ENCODE data around the gene RNF144A.

The RNF144A gene

DNA sequence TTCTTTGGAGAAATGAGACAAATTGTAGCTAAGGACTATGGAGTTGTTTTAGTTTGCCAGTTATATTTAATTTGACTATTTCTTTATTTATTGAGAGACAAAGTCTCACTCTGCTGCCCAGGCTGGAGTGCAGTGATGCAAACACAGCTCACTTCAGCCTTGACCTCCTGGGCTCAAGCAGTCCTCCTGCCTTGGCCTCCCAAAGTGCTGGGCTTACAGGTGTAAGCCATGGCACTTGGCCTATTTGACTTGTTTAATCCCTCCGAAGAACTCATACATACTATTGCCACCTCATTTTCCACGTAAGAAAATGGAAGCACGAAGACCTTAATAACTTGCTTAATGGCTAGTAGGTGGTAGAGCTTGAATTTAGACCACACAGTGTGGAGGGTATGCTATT is 988 bp upstream of the RNF144A start:
- Mint-ChIP-seq H3K4me3 (peak overlapping the region; percentile 55), H3K9me3 (no peaks in the 10 kb centered on the region), H3K36me3 (ENCODE audit: low read depth) (peaks cover 23% of the 10 kb centered on the region), H3K4me1 (ENCODE audit: low read depth) (peaks cover 52% of the 10 kb centered on the region), H3K27ac (no peak overlapping the region), H3K27me3 (ENCODE audit: low read depth) (peaks cover 22% of the 10 kb centered on the region)

DNA sequence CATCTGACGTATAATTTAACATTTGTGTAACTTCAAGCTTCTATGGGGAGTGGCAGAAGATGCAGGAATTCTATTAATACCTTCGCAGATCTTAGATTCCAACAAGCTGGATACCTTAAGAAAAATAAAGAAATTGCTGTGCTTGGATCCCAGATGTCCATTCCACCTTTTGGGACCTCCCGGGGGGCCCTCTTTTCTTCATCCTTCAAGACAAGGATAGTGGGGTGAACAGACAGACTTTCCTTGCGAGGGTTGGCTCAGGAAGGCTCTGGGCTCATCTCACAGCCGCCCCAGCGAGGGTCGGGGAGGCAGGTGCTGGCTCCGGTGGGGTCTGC is 509 bp upstream of the RNF144A start:
- peak overlapping the region; percentile 55 for H3K4me3 Mint-ChIP-seq
- H3K27ac Mint-ChIP-seq: peak overlapping the region; percentile 26
- H3K9me3 Mint-ChIP-seq: no peaks in the 10 kb centered on the region
- peaks cover 21% of the 10 kb centered on the region for H3K36me3 Mint-ChIP-seq (ENCODE audit: low read depth)
- peaks cover 20% of the 10 kb centered on the region for H3K27me3 Mint-ChIP-seq (ENCODE audit: low read depth)
- H3K4me1 Mint-ChIP-seq (ENCODE audit: low read depth): peaks cover 53% of the 10 kb centered on the region

DNA sequence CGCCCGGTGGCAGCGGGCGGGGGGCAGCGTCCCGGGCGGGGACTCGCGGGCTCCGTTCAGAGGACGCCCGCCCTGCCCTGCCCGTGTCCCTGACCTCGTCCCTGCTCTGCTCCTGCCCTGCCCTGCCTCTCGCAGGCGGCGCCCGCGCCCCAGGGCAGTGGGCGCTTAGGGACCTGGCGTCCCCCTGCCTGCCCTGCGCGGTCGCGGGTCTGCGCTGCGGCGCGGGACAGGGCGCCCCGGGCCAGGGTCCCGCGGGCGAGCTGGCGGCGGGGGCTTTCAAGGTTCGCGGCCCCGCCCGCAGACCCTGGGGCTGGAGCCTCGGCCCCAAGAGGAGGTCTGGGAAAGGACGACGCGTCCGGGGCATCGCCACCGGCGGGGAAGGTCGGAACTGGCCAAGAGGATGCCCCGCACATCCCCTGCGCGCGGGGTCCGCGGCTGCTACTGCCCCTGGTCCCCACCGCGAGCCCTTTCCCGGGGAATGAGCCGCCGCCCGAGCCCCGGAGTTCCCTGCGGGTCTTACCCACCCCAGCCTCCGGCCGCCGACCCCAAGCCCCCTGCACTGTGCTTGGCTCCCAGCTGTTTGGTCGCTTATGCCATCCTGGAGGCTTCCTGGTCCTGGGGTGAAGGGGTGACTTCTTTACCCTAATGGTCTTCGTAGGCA is 679 bp downstream of the RNF144A start:
- Mint-ChIP-seq H3K27ac (no peak overlapping the region), H3K9me3 (no peaks in the 10 kb centered on the region), H3K36me3 (ENCODE audit: low read depth) (peaks cover 19% of the 10 kb centered on the region), H3K4me3 (peak overlapping the region; percentile 72), H3K27me3 (ENCODE audit: low read depth) (peaks cover 20% of the 10 kb centered on the region), H3K4me1 (ENCODE audit: low read depth) (peaks cover 49% of the 10 kb centered on the region)

DNA sequence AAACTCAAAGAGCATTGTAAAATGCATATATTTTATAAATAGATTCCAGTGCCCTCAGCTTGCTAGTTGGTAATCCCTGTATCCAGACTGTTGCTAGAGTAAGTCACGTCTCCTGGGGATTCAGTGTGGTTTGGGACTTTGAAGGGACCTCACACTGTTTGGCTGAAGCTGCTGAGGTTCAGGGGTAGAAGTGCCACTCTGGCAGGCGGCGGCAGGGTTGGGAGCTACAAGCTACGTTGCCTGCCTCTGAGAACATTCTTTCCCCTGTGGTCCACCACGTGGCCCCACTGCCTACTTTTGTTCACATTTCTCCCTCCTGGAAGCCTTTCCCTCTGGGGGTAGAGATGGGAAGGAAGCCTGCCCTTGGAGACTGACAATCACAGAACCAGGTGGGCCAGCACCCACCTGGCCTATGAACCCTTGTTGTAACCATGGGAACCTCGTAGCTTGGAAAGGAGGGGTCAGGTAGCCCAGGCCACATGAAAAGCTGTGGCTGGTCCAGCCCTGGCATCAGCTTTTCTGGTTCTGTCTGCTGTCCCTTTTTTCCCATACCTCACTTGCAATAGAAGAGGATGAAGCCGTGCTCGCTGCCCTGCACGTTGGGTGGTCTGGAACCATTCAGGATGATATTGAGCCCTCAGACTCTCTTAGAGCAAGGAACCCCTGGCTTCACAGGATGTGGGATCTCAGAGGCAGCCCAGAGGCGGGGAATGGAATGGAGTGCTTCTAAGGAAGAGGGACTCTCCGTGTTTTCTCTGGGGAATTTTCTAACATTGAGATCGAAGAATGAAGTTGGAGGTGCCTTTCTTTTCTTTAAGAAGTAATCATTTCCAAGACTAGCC is 2.9 kb downstream of the RNF144A start:
- Mint-ChIP-seq H3K9me3 (no peaks in the 10 kb centered on the region), H3K27me3 (ENCODE audit: low read depth) (peaks cover 10% of the 10 kb centered on the region), H3K27ac (no peak overlapping the region), H3K4me3 (no peak overlapping the region), H3K4me1 (ENCODE audit: low read depth) (peaks cover 42% of the 10 kb centered on the region), H3K36me3 (ENCODE audit: low read depth) (peaks cover 20% of the 10 kb centered on the region)

DNA sequence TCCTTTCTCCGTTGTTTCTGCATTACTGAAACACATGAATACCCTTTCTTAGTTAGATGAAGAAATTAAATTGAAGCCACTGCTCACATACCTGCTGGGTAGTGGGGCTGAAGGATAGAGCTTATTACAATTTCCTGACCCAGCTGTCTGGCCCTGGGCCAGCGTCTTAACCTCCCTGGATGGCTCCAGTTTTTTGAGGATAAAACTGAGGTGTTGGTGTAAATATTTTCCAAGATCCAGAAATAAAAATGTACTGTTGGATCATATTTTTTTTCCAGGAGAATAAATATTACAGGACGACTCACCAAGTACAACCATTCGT is 3.5 kb downstream of the RNF144A start:
- no peaks in the 10 kb centered on the region for H3K9me3 Mint-ChIP-seq
- peaks cover 40% of the 10 kb centered on the region for H3K4me1 Mint-ChIP-seq (ENCODE audit: low read depth)
- peaks cover 8% of the 10 kb centered on the region for H3K27me3 Mint-ChIP-seq (ENCODE audit: low read depth)
- peaks cover 24% of the 10 kb centered on the region for H3K36me3 Mint-ChIP-seq (ENCODE audit: low read depth)
- no peak overlapping the region for H3K27ac Mint-ChIP-seq
- H3K4me3 Mint-ChIP-seq: no peak overlapping the region

DNA sequence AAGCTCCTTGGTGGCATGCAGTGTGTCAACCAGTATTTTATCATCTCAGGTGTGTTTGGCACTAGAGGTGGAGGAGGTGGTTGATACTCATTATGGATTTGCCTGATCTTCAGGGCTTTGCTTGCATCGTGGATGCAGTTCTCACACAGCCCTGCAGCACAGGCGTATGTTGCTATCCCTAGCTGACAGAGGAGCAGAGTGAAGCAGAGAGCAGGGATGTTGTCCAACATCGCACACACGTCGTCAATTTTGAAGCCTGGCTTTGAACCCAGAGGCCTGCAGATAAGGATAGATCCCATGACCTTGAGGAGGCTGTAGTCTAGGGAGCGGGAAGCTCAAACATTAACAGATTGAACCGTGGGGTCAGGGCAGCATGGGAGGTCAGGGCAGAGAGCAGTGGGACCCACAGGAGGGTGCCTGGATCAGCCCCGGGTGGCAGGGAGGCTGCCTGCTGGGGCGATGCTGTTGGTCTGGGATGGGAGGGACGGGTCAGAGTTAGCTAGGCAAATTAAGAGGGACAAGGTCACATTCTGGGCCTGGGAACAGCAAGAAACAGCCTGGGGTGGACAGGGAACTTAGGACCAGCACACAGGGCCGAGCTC is 4.2 kb downstream of the RNF144A start:
- Mint-ChIP-seq H3K4me1 (ENCODE audit: low read depth) (peaks cover 36% of the 10 kb centered on the region), H3K27me3 (ENCODE audit: low read depth) (peaks cover 4% of the 10 kb centered on the region), H3K4me3 (no peak overlapping the region), H3K9me3 (peaks cover 5% of the 10 kb centered on the region), H3K36me3 (ENCODE audit: low read depth) (peaks cover 28% of the 10 kb centered on the region), H3K27ac (no peak overlapping the region)

DNA sequence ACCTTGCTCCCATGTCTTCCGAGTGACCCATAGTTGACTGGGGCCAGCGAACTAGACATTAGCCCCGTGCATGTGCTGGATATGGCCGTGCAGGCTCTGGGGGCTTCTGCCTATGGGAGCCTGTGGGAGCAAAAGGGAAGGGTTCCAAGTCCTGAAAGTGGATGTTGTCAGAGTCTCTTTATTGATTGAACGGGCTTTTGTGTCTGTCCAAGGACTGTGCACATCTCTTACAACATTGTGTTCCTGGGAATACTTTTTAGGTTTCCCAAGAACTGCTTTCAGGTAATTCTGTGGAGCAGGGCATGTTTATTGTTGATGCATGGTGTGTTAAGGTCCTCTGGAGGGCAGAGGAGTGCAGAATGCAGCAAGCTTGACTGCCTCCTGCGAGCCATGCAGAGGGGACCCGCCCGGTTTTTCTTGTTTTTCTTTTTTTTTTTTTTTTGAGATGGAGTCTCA is 5.0 kb downstream of the RNF144A start:
- Mint-ChIP-seq H3K27me3 (ENCODE audit: low read depth) (peaks cover 4% of the 10 kb centered on the region), H3K4me3 (no peak overlapping the region), H3K27ac (no peak overlapping the region), H3K4me1 (ENCODE audit: low read depth) (peaks cover 33% of the 10 kb centered on the region), H3K9me3 (peaks cover 13% of the 10 kb centered on the region), H3K36me3 (ENCODE audit: low read depth) (peaks cover 37% of the 10 kb centered on the region)

DNA sequence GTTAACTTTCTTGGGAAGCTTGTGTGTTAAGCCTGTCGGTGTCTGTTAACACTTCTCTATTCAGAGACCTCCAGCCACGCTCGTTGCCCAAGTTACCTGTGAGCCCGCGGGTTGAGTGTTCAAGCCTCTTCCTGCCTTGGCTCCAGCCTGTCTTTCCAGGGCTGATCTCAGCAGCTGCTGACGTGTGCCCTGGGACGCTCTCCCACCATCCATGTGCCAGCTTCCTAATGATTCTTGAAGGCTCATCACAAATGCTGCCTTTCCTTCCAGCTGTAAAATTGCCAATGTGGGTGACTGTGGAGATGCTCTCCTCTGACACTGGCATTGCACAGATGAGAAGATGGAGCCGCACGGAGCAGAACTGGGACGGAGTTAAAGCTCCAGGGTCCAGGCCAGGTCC is 6.1 kb downstream of the RNF144A start:
- Mint-ChIP-seq H3K27me3 (ENCODE audit: low read depth) (peaks cover 4% of the 10 kb centered on the region), H3K9me3 (peaks cover 18% of the 10 kb centered on the region), H3K4me3 (no peak overlapping the region), H3K27ac (no peak overlapping the region), H3K4me1 (ENCODE audit: low read depth) (peaks cover 35% of the 10 kb centered on the region), H3K36me3 (ENCODE audit: low read depth) (peaks cover 45% of the 10 kb centered on the region)

DNA sequence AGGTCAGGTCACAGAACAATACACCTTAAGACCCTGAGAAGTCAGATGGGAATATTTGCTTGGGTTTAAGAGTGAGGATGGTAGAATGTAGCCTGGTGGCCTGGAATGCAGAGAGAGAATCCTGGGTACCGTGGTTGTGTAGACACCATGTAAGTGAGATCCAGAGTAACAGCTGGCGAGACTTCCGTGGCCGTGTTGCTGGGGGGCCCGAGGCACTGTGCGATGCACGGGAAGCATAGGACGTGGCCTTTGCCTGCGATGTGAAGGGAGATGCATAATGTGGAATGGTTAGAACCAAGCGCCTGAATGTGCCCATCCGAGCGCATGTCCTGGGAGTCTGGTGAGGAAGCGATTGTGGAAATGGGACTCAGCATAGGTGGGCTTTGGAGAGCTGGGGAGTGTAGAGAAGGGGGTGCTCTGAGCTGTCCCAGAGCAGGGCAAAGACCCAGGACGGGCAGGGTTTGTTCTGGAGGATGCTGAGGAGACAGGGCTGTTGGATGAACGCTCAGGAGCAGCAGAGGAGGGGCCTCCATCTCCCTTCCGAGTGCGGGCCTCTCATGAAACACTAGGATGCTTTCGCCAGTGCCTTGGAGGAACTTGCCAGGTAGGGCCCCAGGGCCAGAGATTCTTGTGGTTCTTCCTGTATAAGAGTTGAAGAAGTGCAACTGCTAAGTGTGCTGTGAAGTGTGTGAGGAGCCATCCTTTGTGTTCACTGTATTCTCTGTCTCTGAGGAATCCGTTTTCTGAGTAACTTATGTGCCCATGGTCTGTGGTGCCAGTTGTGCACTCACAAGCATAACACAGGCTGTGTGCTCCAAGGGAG is 7.1 kb downstream of the RNF144A start:
- Mint-ChIP-seq H3K4me1 (ENCODE audit: low read depth) (peaks cover 36% of the 10 kb centered on the region), H3K27me3 (ENCODE audit: low read depth) (no peaks in the 10 kb centered on the region), H3K36me3 (ENCODE audit: low read depth) (peaks cover 48% of the 10 kb centered on the region), H3K27ac (no peak overlapping the region), H3K9me3 (peaks cover 24% of the 10 kb centered on the region), H3K4me3 (no peak overlapping the region)

DNA sequence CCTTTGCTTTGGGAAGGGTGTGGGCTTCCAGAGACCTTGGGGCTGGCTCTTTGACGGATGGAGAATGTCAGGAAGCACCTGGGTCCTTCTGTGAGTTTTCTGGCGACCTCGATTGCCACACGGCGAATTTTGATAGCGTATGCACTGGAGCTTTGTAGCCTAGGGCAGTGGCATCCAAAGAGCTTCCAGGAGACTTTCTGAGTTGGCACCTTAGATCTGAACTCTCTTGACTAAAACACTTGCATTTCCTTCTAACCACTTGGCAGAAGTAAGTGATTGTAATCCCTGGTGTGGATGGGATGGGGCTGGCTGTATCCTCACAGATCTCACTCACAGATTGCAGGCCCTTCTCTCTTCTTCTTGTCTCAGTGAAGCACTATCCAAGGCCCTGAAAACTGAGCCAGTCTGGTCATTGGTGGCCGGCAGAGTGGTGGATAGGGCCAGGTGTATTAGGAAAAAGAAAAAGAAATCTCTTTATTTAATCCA is 7.8 kb downstream of the RNF144A start:
- H3K36me3 Mint-ChIP-seq (ENCODE audit: low read depth): peaks cover 50% of the 10 kb centered on the region
- H3K9me3 Mint-ChIP-seq: peaks cover 24% of the 10 kb centered on the region
- peaks cover 35% of the 10 kb centered on the region for H3K4me1 Mint-ChIP-seq (ENCODE audit: low read depth)
- no peak overlapping the region for H3K4me3 Mint-ChIP-seq
- H3K27me3 Mint-ChIP-seq (ENCODE audit: low read depth): no peaks in the 10 kb centered on the region
- H3K27ac Mint-ChIP-seq: no peak overlapping the region

DNA sequence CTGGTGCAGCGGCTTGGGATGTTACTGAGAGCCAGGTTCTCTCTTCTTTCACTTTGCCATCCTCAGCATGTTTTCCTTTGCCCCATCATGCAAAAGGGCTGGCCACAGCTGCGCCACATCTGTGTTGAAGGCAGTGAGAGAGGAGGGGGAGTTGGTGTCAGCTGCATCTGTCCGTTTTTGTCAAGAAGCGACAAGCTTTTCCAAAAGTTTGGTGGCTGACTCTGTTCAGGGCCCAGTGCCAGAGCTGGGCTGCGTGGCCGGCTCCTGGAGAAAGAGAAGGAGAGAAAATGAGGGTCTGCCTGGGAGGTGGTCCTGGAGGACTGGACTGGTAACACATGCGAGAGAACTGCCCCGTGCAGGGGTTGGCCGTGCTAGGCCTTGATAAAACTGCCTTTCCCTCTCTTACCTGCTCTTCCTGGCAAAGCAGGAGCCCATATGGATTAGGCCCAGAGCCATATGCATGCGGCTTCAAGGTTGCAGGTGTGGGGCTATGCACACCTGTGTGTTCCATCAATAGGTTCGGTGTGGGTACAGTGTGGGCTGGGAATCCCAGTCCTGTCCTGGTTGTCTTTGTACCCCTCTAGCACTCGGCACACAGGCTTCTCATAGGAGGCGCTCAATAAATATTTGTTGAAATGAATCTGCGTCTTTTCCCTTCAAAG is 9.0 kb downstream of the RNF144A start:
- Mint-ChIP-seq H3K36me3 (ENCODE audit: low read depth) (peaks cover 50% of the 10 kb centered on the region), H3K4me3 (no peak overlapping the region), H3K4me1 (ENCODE audit: low read depth) (peaks cover 30% of the 10 kb centered on the region), H3K27me3 (ENCODE audit: low read depth) (no peaks in the 10 kb centered on the region), H3K27ac (no peak overlapping the region), H3K9me3 (peaks cover 24% of the 10 kb centered on the region)

DNA sequence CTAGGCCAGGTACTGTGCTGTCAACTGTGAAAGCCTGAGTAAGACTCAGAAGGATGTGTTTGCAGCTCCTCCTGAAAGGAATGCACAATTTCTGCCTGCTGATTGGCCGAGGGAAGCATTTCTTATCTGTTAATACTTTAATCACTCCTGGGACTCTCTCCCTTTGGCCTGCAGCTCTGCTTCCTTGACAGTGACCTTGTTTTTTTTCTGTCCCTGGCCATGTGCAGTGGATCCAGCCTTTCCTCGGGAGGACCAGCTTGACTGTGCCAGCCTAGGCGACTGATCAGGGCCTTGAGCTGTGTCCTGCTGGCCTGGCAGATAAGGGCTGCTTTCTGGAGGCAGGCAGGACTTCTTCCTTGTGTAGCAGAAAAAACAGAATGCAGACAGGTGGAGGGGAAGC is 10.0 kb downstream of the RNF144A start:
- Mint-ChIP-seq H3K27me3 (ENCODE audit: low read depth) (no peaks in the 10 kb centered on the region), H3K27ac (no peak overlapping the region), H3K9me3 (peaks cover 30% of the 10 kb centered on the region), H3K4me1 (ENCODE audit: low read depth) (peaks cover 26% of the 10 kb centered on the region), H3K36me3 (ENCODE audit: low read depth) (peaks cover 54% of the 10 kb centered on the region), H3K4me3 (no peak overlapping the region)

DNA sequence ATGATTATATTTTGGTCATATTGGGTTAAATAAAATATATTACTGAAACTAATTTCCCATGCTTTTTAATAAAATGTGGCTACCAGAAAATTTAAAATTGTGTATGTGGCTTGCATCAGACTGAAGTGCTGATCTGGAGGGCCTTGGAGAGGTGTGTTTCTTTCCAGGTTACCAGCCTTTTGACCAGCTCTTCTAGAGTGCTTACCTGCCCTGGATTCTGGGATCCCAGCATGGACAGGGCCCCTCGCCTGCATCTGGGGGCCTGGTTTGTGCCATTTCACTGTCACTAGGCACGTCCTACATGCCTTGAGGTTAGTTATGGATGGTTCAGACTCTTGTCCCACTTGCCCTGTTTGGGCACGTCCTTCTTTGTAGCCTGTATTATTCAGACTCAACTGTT is 10.5 kb downstream of the RNF144A start:
- no peaks in the 10 kb centered on the region for H3K27me3 Mint-ChIP-seq (ENCODE audit: low read depth)
- peaks cover 54% of the 10 kb centered on the region for H3K36me3 Mint-ChIP-seq (ENCODE audit: low read depth)
- H3K9me3 Mint-ChIP-seq: peaks cover 32% of the 10 kb centered on the region
- H3K4me1 Mint-ChIP-seq (ENCODE audit: low read depth): peaks cover 26% of the 10 kb centered on the region
- no peak overlapping the region for H3K27ac Mint-ChIP-seq
- H3K4me3 Mint-ChIP-seq: no peak overlapping the region

DNA sequence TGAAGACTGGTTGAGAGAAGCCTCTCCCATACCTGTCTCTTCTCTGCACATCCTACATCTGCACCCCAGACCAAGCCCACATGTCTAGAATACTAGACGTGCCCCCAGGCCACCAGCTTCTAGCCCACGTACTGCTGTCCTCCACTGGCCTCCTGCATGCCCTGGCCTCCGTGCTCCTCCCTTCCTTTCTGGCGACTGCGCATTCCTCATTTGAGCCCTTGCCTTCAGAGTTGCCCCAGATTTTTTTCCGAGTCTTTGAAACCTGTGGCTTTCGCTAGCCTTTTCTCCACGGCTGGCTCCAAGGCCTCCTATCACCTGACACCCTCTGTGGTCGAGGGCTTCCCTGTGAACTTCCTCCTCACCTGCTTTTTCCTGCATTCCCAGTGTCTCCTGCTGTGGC is 11.2 kb downstream of the RNF144A start:
- Mint-ChIP-seq H3K27me3 (ENCODE audit: low read depth) (no peaks in the 10 kb centered on the region), H3K9me3 (peaks cover 32% of the 10 kb centered on the region), H3K27ac (peak overlapping the region; percentile 17), H3K4me1 (ENCODE audit: low read depth) (peaks cover 29% of the 10 kb centered on the region), H3K4me3 (no peak overlapping the region), H3K36me3 (ENCODE audit: low read depth) (peaks cover 54% of the 10 kb centered on the region)

Data from T-helper 1 cell treated with Interleukin-12 subunit alpha and Interleukin-12 subunit beta and Interleukin-4 antibody, amounts not matched to agents 30 μg/mL and 1 μg/mL, for 36 hours (primary cell).